Endothelial cell of umbilical vein (primary cell): ENCODE data around the gene TOMM6. TPM values are rescaled to one million over a fixed set of nuclear protein-coding genes. Genes with fewer than 3 reads are reported as not detected.

ENCODE experiments used
- BruUV-seq: library from RNA; stranded (reverse); fragments of 400-500 nt; replicated peaks from 2 replicates; lab custom pipeline; 2021; lab: Mats Ljungman, UMichigan
- CTCF ChIA-PET: fragments of 300-600, 350-600 bp; sonication (Branson Sonifier 250); formaldehyde crosslinking; loops from one replicate; lab custom pipeline; 2021; ENCODE audit warnings: antibody characterized with exemption, inconsistent platforms; lab: Charles Lee
- POLR2A ChIA-PET: fragments of 300-600, 350-600 bp; sonication (Branson Sonifier 250); formaldehyde crosslinking; loops from one replicate; lab custom pipeline; 2021; ENCODE audit warnings: antibody characterized with exemption, inconsistent platforms; lab: Charles Lee
- DNase-seq: peaks from one replicate; pipeline ENCODE4 v3.0.0-alpha.2; 2011; ENCODE audit warnings: low read depth, low spot score
- FAIRE-seq: peaks from 2 replicates; lab custom pipeline; 2011; peaks lifted over from hg19 to GRCh38; lab: Jason Lieb, UNC
- H2AFZ ChIP-seq: 2 replicates; pipeline ENCODE4 v1.6.0; 2012; ENCODE audit warnings: low read depth, low read length, control low read depth, inconsistent platforms
- H3K27ac ChIP-seq: 2 replicates; pipeline ENCODE4 v1.5.1; 2011; ENCODE audit warnings: low read depth, mild to moderate bottlenecking, control low read depth, low read length, moderate library complexity; ENCODE audit not compliant: insufficient read depth
- H3K27me3 ChIP-seq, 2 experiments: 2 replicates each; pipeline versions ENCODE4 v1.6.0 to v1.6.1; 2011; ENCODE audit warnings: low read length in 2 of 2, mixed read lengths in 1 of 2; ENCODE audit not compliant: control insufficient read depth in 2 of 2, insufficient read depth in 2 of 2
- H3K36me3 ChIP-seq, 2 experiments: 2 replicates in 1 of 2; 3 replicates in 1 of 2; pipeline ENCODE4 v1.5.1; 2011; ENCODE audit warnings: low read length in 2 of 2, mild to moderate bottlenecking in 1 of 2, moderate library complexity in 1 of 2; ENCODE audit not compliant: control insufficient read depth in 2 of 2, insufficient read depth in 2 of 2; ENCODE audit errors: extremely low read depth in 1 of 2
- H3K4me1 ChIP-seq: 3 replicates; pipeline ENCODE4 v1.5.1; 2011; ENCODE audit warnings: mild to moderate bottlenecking, low read length; ENCODE audit not compliant: control insufficient read depth, insufficient read depth; ENCODE audit errors: extremely low read depth
- H3K4me2 ChIP-seq: 2 replicates; pipeline ENCODE4 v1.6.1; 2011; ENCODE audit warnings: low read length, control low read depth, mixed read lengths; ENCODE audit not compliant: insufficient read depth
- H3K4me3 ChIP-seq, 3 experiments: fragments of 200-600 bp in 1 of 3; sonication (generic), shearing (Covaris generic) in 1 of 3; replicated peaks in 1 of 3; 2 replicates each; pipeline ENCODE4 v1.5.1; 2011 to 2016; ENCODE audit warnings: control low read depth in 3 of 3, low read length in 3 of 3, mild to moderate bottlenecking in 2 of 3, inconsistent platforms in 1 of 3, low read depth in 1 of 3, moderate library complexity in 1 of 3; ENCODE audit not compliant: insufficient read depth in 1 of 3
- H3K79me2 ChIP-seq: 2 replicates; pipeline ENCODE4 v1.6.0; 2012; ENCODE audit warnings: low read length, inconsistent platforms; ENCODE audit not compliant: control insufficient read depth, insufficient read depth
- H3K9ac ChIP-seq: replicated peaks from 2 replicates; pipeline ENCODE3; 2011; ENCODE audit warnings: low read length, control low read depth; ENCODE audit not compliant: insufficient read depth; ENCODE audit errors: extremely low read depth
- H3K9me1 ChIP-seq: replicated peaks from 3 replicates; pipeline ENCODE4 v1.6.0; 2011; ENCODE audit warnings: mild to moderate bottlenecking, low read length; ENCODE audit not compliant: control insufficient read depth, insufficient read depth; ENCODE audit errors: extremely low read depth
- H3K9me3 ChIP-seq: replicated peaks from 2 replicates; pipeline ENCODE4 v1.5.1; 2012; ENCODE audit warnings: low read length, inconsistent platforms; ENCODE audit not compliant: control insufficient read depth, insufficient read depth
- H4K20me1 ChIP-seq: replicated peaks from 2 replicates; pipeline ENCODE3; 2011; ENCODE audit warnings: mild to moderate bottlenecking, low read length; ENCODE audit not compliant: control insufficient read depth, insufficient read depth; ENCODE audit errors: extremely low read depth
- CTCF ChIP-seq, 2 donors: IDR thresholded peaks; 1 replicate in 1 of 2; 2 replicates in 1 of 2; pipeline ENCODE4 v1.5.1; 2011; ENCODE audit warnings: low read length in 2 of 2, mild to moderate bottlenecking in 2 of 2, moderate library complexity in 2 of 2, control low read depth in 1 of 2, inconsistent platforms in 1 of 2, low read depth in 1 of 2; ENCODE audit not compliant: insufficient read depth in 1 of 2; ENCODE audit errors: extremely low read depth in 1 of 2
- EZH2 ChIP-seq: IDR thresholded peaks from 2 replicates; pipeline ENCODE4 v1.6.1; 2012; ENCODE audit warnings: borderline replicate concordance, low read depth, mild to moderate bottlenecking, moderate library complexity, low read length, inconsistent platforms; ENCODE audit not compliant: severe bottlenecking
- FOS ChIP-seq: IDR thresholded peaks from 2 replicates; pipeline ENCODE4 v1.6.1; 2011; ENCODE audit warnings: mild to moderate bottlenecking, low read length, moderate library complexity, borderline replicate concordance; ENCODE audit not compliant: insufficient read depth
- GATA2 ChIP-seq: IDR thresholded peaks from 2 replicates; pipeline ENCODE4 v1.7.0; 2011; ENCODE audit warnings: low read depth, mild to moderate bottlenecking, moderate library complexity, mixed read lengths, low read length; ENCODE audit not compliant: insufficient read length, insufficient read depth
- JUN ChIP-seq: IDR thresholded peaks from 2 replicates; pipeline ENCODE4 v1.6.1; 2011; ENCODE audit warnings: borderline replicate concordance, low read depth; ENCODE audit not compliant: insufficient read length, insufficient read depth
- MAX ChIP-seq: IDR thresholded peaks from 2 replicates; pipeline ENCODE4 v1.6.1; 2011; ENCODE audit not compliant: insufficient read depth, insufficient read length
- MYC ChIP-seq: IDR thresholded peaks from one replicate; pipeline ENCODE4 v1.6.1; 2011; ENCODE audit warnings: mild to moderate bottlenecking, low read depth, low read length
- POLR2A ChIP-seq: IDR thresholded peaks from 2 replicates; pipeline ENCODE4 v1.6.1; 2012; ENCODE audit warnings: low read depth, mild to moderate bottlenecking, control low read depth, low read length
- POLR2AphosphoS5 ChIP-seq: IDR thresholded peaks from 2 replicates; pipeline ENCODE4 v1.6.1; 2012; ENCODE audit warnings: low read depth, mild to moderate bottlenecking, control low read depth, low read length, moderate library complexity; ENCODE audit not compliant: insufficient read depth
- dilution Hi-C: fragments of 300-500 bp; cut with MboI; formaldehyde crosslinking; loops from one replicate; pipeline ENCODE4 v1.15.0; 2019; ENCODE audit warnings: low sequenced_read_pairs; ENCODE audit not compliant: extremely low pct_ligation_motif_present
- intact Hi-C: fragments of 100-400 bp; cut with micrococcal nuclease; formaldehyde crosslinking; loops from one replicate; pipeline ENCODE4 v1.10.0; 2022
- polyA plus RNA-seq, 4 experiments: library from polyadenylated mRNA; depleted of rRNA in 3 of 4; stranded (reverse) in 3 of 4; unstranded in 1 of 4; fragments of >200 nt; gene quantifications; 2 replicates each; pipeline versions ENCODE4 v1.2.1 to v1.2.3, GENCODE V29; 2011 to 2012; ENCODE audit warnings: missing spikeins in 1 of 4
- total RNA-seq: library from RNA; stranded (reverse); gene quantifications from 2 replicates; pipeline ENCODE4 v1.2.3, GENCODE V29; 2021

Gene TOMM6
- total and polyA plus RNA-seq, 2 donors (not counting 3 experiments of a cell fraction or from before 2014, with no cell fraction given): 233 to 527 TPM

GRCh38 chr6:41740366-41741162, 46.9 kb upstream of the TOMM6 start:
- no peaks in the 10 kb centered on the region for H4K20me1 ChIP-seq
- no peak for TF ChIP-seq EZH2
- no peak for TF ChIP-seq FOS
- no peak for TF ChIP-seq JUN
- TF ChIP-seq POLR2A: no peak
- no peak for TF ChIP-seq GATA2
- TF ChIP-seq MYC: no peak
- no peak for TF ChIP-seq CTCF (IDR thresholded peaks at IDR 0.05; ENCODE audit: extremely low read depth in 1 of 2, insufficient read depth in 1 of 2, low read depth in 1 of 2, low read length in 2 of 2)
- no peak for TF ChIP-seq MAX
- TF ChIP-seq POLR2AphosphoS5: no peak
- DNase-seq (no peak), FAIRE-seq (no peak)
- no peak overlapping the region for H2AFZ ChIP-seq
- H3K36me3 ChIP-seq: no peaks in the 10 kb centered on the region
- no peak overlapping the region for H3K4me2 ChIP-seq
- no peak overlapping the region for H3K9ac ChIP-seq
- no peaks in the 10 kb centered on the region for H3K79me2 ChIP-seq
- no TSS peak for BruUV-seq
- dilution Hi-C loops (no loop called here), intact Hi-C loops (no loop called here)
- H3K4me3 ChIP-seq: no peak overlapping the region
- no peaks in the 10 kb centered on the region for H3K27me3 ChIP-seq
- no peaks in the 10 kb centered on the region for H3K9me1 ChIP-seq
- no peaks in the 10 kb centered on the region for H3K9me3 ChIP-seq
- H3K27ac ChIP-seq: no peak overlapping the region
- ChIA-PET CTCF (no interaction called here), POLR2A (no interaction called here)
- peaks cover 4% of the 10 kb centered on the region for H3K4me1 ChIP-seq
